ENCODE measurements around the gene PLVAP.
A peak's percentile ranks its signal among the peaks of the same experiment; 100 is the strongest.

PLVAP gene, protein sequence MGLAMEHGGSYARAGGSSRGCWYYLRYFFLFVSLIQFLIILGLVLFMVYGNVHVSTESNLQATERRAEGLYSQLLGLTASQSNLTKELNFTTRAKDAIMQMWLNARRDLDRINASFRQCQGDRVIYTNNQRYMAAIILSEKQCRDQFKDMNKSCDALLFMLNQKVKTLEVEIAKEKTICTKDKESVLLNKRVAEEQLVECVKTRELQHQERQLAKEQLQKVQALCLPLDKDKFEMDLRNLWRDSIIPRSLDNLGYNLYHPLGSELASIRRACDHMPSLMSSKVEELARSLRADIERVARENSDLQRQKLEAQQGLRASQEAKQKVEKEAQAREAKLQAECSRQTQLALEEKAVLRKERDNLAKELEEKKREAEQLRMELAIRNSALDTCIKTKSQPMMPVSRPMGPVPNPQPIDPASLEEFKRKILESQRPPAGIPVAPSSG

DNA sequence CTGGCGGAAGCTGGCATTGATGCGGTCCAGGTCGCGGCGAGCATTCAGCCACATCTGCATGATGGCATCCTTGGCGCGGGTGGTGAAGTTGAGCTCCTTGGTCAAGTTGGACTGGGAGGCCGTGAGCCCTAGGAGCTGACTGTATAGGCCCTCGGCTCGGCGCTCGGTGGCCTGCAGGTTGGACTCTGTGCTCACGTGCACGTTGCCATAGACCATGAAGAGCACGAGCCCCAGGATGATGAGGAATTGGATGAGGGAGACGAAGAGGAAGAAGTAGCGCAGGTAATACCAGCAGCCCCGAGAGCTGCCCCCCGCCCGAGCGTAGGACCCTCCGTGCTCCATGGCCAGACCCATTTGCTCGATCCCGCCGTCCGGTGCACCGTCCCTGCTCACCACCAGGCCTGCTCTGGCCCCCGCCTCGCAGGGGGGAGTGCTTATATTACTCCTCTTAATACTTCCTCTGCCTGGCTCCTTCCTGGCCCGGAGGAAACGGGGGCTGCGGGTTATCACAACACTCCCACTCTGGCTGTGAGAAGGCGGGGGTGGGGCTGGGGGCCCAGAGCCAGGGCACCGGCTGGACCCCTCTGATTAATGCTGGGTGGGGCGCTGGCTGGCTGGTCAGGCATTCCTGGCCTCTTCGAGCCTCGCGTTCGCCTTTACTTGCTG is at the start of gene PLVAP:
Gene PLVAP, minus strand, starts transcription at position 408 of the 666 bp plus-strand sequence. Its CDS starts 54 bp downstream, at position 354.
- DNase-seq: no peak

DNA sequence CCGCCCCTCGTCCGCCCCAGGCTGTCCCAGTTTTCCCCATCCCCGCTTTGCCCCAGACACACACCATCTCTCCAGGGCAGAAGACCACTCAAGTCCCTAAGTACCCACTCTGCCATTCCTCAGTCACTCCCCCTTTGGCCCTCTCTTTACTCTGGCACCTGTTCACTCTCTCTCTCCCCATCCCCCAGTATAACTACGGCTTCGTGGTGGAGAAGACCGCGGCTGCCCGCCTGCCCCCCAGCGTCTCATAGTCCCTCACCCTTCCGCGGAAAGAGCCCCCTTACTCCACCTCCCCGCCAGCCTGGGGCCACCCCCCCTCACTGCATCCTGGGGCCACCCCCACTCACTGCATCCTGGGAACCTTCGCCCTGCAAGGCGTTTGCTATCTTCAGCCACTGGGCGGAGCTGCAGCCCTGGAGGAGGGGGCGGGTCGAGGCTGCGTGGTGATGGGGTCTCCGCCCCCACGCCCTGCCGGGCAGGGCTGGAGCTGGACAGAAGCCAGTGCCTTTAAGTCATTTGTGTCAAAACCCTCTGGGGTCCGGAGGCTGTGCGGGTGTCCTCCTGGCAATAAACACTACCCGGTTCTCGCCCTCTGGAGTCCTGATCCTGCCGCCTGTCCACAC is 47.7 kb upstream of the PLVAP start:
- no peak for DNase-seq

DNA sequence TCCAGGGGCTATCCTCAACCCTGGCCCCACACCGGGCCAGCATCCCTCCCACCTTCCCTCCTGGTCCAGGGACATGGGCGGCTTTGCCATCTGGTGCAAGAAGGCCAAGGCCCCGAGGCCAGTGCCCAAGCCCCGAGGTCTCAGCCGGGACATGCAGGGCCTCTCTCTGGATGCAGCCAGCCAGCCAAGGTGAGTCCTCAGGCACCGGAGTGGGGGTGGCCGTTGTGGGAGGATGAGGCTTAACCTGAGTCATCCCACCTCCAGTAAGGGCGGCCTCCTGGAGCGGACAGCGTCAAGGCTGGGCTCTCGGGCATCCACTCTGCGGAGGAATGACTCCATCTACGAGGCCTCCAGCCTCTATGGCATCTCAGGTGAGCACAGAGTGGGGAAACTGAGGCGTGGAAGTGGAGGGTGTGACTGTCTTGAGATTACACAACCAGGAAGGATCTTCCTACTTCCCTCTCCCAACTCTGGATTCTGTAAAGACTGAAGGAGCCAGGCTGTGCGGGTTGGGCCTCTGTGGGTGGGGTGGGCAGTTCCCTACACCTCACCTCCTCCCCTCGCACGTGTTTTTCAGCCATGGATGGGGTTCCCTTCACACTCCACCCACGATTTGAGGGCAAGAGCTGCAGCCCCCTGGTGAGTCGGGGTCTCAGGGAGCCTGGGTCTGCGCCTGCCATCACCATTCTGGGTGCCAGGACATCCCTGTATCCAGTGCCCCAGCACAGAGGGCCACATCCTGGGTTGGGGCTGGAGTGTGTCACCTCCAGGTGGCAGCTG is 46.5 kb upstream of the PLVAP start:
- DNase-seq: no peak

DNA sequence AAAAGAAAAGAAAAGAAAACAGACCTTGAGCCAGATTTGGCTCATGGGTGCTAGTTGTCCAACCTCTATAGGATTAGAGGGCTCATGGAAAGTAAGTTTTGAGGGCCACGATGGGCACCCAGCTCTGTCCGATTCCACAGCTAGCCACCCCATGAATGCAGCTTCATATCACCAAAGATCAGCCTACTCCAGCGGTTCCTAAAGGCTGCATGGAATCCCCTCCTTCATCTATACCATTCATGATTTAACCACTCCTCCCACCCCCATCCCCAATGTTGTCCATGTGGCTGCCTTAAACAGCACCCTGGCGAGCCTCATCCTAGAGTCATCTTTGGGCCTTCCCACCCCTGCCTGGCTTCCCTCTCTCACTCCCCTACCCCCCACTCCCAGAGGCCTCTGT is 44.8 kb upstream of the PLVAP start:
- no peak for DNase-seq

DNA sequence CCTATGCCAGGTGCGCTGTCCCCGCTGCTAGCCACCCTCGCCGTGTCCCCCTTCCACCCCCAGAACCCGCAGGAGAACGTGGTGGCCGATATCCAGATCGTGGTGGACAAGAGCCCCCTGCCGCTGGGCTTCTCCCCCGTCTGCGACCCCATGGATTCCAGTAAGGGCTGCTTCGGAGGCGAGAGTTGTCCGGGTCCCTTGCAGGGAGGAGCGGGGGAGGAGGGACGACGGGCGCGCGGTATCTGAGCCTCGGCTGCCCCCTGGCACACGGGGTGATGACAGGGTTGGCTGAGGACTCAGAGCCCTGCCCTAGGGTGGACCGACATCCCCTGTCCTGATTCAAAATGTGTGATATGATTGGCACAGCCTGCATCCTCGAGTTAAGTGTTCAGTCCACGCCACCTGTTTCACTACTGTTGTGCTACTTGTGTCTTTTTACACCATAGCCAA is 43.4 kb upstream of the PLVAP start:
- DNase-seq: peak; percentile 6

DNA sequence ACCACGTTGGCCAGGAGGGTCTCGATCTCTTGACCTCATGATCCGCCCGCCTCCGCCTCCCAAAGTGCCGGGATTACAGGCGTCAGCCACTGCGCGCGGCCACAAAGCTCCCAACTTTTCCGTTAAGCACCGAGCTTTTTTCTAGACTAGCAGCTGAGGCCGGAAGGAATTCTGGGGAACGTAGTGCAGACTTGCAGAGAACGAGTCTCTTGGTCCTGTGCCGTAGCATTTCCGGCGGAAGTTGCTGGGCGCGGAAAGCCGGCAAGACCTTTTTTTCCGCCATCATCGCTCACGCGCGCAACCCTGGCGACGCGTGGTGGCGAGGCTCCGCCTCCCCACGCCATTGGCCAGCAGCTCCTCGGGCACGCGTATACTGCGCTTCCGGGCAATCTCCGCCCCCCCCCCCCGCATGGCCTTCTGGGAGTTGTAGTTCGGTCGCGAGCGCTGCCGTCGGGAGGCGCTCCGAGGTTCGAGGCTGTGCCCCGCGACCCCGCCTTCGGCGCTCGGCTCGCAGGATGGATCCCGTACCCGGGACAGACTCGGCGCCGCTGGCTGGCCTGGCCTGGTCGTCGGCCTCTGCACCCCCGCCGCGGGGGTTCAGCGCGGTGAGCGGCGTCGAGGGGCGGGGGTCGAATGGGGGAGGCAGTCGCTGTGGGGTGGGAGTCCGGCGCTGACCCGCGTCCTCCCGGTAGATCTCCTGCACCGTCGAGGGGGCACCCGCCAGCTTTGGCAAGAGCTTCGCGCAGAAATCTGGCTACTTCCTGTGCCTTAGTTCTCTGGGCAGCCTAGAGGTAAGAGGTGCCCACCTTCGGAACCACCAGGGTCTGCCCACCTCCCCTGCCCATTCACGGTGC is 42.7 kb upstream of the PLVAP start, which contains the start of gene MVB12A:
Gene MVB12A, plus strand, starts transcription at position 427 of the 854 bp plus-strand sequence. Its CDS starts 89 bp downstream, at position 516.
- DNase-seq: peak; percentile 97

DNA sequence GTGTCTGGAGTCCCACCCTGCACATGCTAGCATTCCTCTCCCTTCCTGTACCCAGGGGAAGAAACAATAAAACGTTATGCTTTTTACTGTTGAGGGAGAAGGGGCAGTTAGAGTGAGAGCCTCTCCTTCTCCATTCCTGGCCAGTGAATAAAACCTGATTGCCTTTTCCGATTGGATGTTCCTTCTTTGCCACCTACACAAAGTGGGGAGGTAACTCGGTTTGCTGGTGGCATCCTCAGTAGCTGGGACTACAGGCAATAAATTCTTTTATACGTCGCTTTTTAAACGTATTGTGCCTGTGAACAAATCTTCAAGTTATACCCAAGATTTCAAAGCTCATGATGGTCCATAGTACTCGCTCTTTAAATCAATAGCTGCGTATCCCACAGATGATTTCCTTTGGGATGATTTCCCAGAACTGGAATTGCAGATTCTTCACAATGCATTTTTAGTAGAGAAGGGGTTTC is 42.0 kb upstream of the PLVAP start:
- DNase-seq: no peak

DNA sequence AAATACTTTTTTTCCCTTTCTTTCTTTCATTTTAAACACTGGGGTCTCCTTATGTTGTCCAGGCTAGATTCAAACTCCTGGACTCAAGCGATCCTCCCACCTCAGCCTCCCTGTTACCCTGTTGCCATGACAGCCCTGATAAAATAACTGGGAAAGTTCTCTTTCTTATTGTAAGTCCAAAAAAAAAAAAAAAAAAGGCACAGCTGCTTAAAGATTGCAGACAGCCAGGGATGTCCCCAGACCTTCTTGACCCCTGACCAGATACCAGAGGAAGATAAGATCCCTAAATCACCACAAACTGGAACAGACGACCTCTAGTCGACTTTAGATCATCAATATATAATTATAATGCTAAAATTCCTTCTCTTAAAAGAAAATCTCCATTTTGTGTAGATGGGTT is 41.6 kb upstream of the PLVAP start:
- DNase-seq: no peak

DNA sequence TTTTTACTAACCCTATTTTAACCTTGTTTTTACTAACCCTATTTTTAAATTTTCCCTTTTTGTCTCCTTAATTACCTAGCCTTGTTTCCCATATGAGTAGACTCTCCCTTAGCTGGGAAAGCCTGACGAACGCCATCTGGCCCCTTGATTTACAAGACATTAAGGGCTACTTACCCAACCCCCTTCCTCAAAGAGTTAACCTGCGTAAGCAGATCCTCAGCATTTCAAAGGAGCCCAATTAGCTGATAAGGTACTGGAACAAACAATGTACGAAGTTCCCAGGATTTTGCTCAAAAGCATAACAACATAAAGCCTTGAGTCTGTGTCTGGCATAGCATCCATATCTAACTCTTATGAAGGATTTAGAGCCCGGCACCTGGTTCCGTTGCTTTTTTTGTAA is 38.0 kb upstream of the PLVAP start:
- no peak for DNase-seq

DNA sequence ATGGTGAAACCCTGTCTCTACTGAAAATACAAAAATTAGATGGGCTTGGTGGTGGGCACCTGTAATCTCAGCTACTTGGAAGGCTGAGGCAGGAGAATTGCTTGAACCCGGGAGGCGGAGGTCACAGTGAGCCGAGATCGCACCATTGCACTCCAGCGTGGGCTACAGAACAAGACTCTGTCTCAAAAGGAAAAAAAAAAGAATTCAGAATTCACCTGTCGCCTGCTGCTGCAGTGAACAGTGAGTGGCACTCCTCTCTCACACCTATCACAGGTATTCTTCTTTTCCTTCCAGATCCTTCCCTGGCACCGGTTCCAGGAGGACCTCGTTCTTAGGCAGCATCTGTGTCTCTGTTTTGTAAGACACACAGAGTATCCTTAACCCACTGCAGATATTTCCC is 37.0 kb upstream of the PLVAP start:
- DNase-seq: no peak

DNA sequence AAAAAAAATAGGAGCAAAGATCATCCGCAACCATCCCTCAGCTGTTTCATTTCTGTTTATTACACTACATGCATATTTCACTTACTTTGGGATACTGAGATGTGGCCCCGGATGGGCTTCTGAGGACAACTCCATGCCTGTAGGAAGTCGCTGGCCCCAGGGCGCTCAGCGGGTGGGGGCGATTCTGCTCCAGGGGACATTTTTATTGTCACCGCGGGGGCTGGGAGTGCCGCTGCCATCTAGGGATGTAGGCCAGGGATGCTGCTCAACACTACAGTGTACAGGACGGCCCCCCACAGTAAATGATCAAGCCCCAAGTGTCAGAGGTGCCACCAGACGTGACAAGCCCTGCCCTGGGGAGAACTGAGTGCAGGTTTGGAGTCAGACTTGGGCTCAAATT is 34.7 kb upstream of the PLVAP start:
- no peak for DNase-seq

DNA sequence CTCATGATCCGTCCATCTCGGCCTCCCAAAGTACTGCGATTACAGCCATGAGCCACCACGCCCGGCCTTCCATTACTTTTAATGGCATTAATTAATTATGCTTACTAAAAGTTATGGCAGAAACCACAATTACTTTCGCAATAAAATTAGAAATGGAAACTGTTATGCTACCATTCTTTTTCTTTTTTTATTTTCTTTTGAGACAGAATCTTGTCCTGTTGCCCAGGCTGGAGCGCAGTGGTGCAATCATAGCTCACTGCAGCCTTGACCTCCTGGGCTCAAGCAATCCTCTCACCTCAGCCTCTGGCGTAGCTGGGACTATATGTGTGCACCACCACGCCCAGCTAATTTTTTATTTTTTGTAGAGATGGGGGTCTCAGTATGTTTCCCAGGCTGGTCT is 32.8 kb upstream of the PLVAP start:
- no peak for DNase-seq

DNA sequence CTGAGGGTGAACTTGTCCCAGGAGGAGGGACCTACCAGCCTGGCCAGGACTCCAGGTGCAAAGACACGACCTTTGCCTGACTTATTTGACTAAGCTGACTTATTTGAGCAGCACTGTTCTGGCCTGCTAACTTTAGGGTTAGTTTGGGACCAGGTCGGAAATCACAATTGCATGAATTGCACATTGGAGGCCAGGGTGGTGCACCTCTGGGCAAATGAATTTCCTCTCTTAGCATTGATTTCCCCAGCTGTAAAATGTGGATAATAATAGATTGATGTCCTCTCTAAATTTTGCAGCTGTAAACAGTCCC is 29.7 kb upstream of the PLVAP start:
- no peak for DNase-seq

DNA sequence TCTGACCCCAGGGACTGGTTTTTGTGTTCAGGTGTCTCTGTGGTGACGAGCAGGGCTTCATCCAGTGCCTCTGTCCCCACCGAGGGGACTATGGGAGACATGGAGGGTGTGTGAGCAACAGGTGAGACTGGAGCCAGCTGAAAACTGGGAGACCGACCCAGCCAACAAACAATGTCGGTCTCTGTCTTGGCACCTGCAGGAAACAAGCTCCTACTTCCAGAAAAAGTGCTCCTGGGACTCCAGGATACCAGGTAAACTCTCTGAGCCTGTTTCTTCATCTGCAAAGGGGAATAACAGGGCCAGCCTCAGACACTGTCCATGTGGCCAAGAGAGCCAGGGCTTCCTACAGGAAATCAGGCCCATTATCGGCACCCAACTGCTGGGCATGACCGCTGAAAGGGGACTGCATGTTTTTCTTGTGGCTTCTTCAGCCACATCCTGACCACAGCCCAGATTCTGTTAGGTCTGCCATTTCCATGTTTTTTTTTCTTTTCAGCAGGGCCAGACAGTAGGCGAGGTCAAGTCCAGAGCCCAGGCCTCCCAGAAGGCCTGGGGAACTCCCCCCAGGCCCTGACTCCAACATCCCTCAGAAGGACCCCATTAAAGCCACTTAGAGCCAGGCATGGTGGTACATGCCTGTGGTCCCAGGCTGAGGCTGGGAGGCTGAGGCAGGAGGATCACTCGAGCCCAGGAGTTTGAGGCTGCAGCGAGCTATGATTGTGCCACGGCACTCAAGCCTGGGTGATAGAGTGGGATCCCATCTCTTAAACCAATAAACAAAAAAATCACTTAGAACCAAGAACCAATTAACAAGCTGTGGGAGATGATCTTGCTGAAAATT is 29.1 kb upstream of the PLVAP start:
- DNase-seq: no peak

DNA sequence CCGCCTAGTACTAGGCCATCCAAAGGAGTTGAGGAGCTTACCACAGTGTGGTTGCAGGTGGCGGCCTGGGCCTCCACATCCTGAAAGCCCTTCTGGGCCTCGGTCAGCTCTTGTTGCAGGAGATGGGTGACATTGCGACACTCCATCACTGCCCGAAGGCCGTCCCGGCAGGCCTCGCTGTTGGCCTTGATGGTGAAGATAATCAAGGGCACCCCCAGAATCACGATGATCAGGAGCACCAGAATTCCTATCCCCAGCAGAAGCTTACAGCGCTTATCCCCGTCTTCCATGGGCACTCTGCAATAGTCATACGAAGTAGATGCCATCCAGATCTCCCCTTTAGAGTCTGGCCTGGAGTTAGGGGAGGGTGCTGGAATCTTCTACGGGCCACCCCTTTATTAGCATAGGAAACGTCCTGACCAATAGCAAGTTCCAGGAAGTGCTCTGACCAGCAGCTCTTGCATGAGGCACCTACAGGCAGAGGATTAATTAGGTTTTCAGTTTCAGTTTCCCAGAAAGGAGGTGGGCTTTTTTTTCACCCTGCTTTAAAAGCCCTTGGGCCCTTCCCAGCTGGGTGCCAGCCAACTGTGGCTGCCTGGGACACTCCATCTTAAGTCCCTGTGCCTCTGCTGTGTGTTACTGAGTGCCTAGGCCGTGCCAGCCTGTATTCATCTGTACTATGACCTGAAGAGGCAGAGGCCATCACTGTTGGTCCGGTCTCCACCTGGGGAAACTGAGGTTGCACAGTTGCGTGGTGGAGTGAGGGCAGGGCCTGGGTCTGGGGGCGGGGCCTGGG is 28.3 kb upstream of the PLVAP start, which contains the start of gene BST2:
Gene BST2, minus strand, starts transcription at position 381 of the 796 bp plus-strand sequence. Its CDS starts 55 bp downstream, at position 326.
- no peak for DNase-seq

DNA sequence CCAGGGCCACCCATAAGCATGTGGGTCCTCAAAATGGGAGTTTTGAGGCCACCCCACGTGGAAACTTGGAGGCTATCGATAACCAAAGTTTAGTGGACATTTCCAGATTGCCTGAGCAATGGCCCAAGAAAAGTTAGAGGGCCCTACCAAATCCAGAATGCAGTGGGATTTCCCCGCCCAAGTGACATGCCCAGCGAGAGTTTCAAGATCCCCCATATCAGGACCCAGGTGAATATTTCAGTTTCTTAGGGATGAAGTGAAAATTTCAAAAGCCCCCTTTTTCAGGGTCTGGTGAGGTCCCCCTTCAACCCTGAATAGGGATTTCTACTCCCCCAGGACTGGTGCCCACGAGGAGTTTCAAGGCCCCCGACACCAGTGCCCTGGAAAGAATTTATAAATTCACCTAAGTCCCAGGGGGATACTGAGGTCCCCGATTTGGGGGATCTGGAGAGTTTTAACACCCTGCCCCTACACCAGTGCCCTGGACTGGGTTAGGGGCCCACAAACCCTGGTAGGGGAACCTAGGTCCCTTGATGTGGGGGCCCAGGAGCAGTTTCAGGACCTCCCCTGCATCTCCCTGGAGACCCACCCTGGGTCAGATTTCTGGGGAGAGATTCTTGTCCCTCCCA is 27.6 kb upstream of the PLVAP start:
- no peak for DNase-seq

DNA sequence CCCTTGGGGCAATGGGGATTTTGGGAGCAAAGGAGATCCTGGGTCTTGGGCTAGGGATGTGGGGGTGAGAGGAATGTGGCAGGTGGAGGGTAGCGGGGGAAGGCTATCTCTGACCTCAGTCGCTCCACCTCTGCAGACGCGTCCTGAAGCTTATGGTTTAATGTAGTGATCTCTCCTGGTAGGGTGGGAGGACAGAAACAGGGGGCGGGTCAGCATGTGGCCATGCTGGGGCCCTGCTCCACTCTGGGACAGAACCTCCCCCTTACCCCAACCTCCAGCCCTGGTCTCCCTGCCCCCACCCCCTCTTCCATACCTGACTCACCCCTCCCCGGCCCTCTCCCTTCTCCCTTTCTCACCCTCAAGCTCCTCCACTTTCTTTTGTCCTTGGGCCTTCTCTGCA is 26.9 kb upstream of the PLVAP start:
- no peak for DNase-seq

DNA sequence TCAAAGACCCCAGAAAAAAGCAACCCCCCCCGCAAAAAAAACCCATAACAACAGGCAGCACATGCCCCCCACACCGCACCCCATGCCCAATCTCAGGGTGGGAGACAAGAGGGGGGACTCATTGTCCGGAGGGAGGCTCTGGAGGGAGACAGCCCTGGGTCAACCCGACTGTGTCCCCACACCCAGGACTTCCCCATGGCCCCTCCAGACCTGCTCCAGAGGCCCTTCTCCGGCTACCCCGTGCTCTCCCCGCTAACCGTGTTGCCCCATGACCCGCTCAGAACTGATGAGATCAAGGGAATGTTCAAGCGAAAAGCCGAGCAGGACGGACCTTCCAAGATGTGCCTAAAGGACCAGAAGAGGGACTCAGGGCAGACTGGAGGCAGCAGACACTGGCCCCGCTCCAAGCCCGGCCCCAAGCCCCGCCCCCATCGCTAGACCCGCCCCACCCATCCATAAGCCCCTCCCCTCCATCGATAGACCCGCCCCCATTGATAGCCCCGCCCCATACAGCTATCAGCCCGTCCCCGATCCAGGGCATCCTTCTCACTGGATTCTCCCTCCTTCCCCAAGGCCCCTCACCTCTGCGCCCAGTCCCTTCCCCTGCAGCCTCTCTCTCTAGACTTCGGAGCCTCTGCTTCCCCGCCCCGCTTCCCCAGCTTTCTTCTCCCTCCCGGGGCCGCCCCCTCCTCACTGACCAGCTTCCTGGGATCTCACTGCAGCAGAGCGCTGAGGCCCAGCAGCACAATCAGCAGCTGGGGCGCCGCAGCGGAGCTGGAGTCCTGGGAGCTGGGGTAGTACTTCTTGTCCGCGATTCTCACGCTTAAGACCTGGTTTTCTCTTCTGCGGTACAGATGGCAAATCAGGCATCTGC is 26.1 kb upstream of the PLVAP start:
- DNase-seq: no peak

DNA sequence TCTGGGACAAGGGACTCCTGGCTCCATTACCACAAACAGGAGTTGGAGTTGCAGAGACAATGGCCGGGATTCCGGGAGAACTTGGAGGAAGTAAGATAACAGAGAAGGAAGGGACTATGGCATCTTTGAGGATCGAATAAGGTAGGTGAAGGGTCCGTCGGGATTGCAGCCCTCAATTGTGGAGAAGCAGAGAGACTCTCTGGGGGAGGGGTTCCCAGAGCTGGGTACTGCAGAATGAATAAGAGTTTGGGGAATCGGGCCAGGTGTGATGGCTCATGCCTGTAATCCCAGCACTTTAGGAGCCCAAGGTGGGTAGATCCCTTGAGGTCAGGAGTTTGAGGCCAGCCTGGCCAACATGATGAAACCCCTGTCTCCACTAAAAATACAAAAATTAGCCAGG is 24.5 kb upstream of the PLVAP start:
- DNase-seq: no peak

Measured in DMS79 treated with DMSO at 0.1 percent for 48 hours (cell line).